Activated gamma-delta T cell (primary cell): ENCODE results near the gene OR2C3.
"Not testable (repeated sequence)": the region's sequence is repeated elsewhere in the genome, so short reads cannot be mapped to it uniquely, and the experiment has no call there.

Experiments
- DNase-seq: peaks from one replicate; lab custom pipeline; 2025; lab: John Stamatoyannopoulos, UW

OR2C3 gene

GRCh38 chr1:247517795-247518612 is 18.2 kb downstream of the OR2C3 start:
- DNase-seq: no peak

GRCh38 chr1:247506831-247507230 is 29.4 kb downstream of the OR2C3 start:
- no peak for DNase-seq

GRCh38 chr1:247500865-247501264 is 35.4 kb downstream of the OR2C3 start:
- no peak for DNase-seq

- DNase-seq: no peak
Observed at GRCh38 chr1:247496581-247497285, 39.5 kb downstream of the OR2C3 start.

- DNase-seq: no peak
Observed at GRCh38 chr1:247494767-247495166, 41.5 kb downstream of the OR2C3 start.

- DNase-seq: no peak
Observed at GRCh38 chr1:247493106-247493505, 43.1 kb downstream of the OR2C3 start.

- DNase-seq: no peak
Observed at GRCh38 chr1:247491328-247491727, 44.9 kb downstream of the OR2C3 start.

- DNase-seq: no peak
Observed at GRCh38 chr1:247487057-247487456, 49.2 kb downstream of the OR2C3 start.

GRCh38 chr1:247482747-247483146 is 53.5 kb downstream of the OR2C3 start:
- no peak for DNase-seq

GRCh38 chr1:247476328-247477058 is 59.7 kb downstream of the OR2C3 start:
- not testable (repeated sequence) for DNase-seq

GRCh38 chr1:247475793-247476192 is 60.4 kb downstream of the OR2C3 start:
- DNase-seq: no peak
